CD8-positive, alpha-beta memory T cell (primary cell): ENCODE data around the gene SIX2. TPM values are rescaled to one million over a fixed set of nuclear protein-coding genes. Genes with fewer than 3 reads are reported as not detected.

ENCODE experiments used
- CTCF ChIA-PET: fragments of 350-600 bp; sonication (Branson Sonifier 250); formaldehyde crosslinking; loops from one replicate; lab custom pipeline; 2021; ENCODE audit warnings: antibody characterized with exemption; lab: Charles Lee
- POLR2A ChIA-PET: fragments of 350-600 bp; sonication (Branson Sonifier 250); formaldehyde crosslinking; loops from one replicate; lab custom pipeline; 2021; ENCODE audit warnings: antibody characterized with exemption; lab: Charles Lee
- DNase-seq, 5 donors: peaks; one replicate each; pipeline versions ENCODE4 v3.0.0 to v3.0.0-alpha.2; 2020 to 2022; ENCODE audit warnings: mixed read lengths in 1 of 5
- H3K27ac ChIP-seq: one replicate; pipeline ENCODE4 v1.7.0; 2013; ENCODE audit warnings: low read depth, mild to moderate bottlenecking, low read length, moderate library complexity
- H3K27me3 ChIP-seq: 2 replicates; pipeline ENCODE4 v1.7.0; 2013; ENCODE audit warnings: low read length, mild to moderate bottlenecking; ENCODE audit not compliant: insufficient read depth, poor library complexity, severe bottlenecking
- H3K36me3 ChIP-seq: 2 replicates; pipeline ENCODE4 v1.7.0; 2013; ENCODE audit warnings: mild to moderate bottlenecking, low read length, moderate library complexity; ENCODE audit not compliant: insufficient read depth
- H3K4me1 ChIP-seq: 2 replicates; pipeline ENCODE4 v1.7.0; 2013; ENCODE audit warnings: mild to moderate bottlenecking, low read length, moderate library complexity; ENCODE audit not compliant: insufficient read depth
- H3K4me3 ChIP-seq: 2 replicates; pipeline ENCODE4 v1.7.0; 2013; ENCODE audit warnings: mild to moderate bottlenecking, low read length
- H3K9me3 ChIP-seq: 2 replicates; pipeline ENCODE4 v1.7.0; 2013; ENCODE audit warnings: mild to moderate bottlenecking, low read length
- H3K27ac Mint-ChIP-seq, 8 donors: one replicate each; pipeline ENCODE4 v1.8.0; 2020 to 2021; ENCODE audit warnings: mixed read lengths in 8 of 8, mild to moderate bottlenecking in 6 of 8, inconsistent platforms in 3 of 8, moderate library complexity in 3 of 8
- H3K27me3 Mint-ChIP-seq, 2 donors: one replicate each; pipeline ENCODE4 v1.8.0; 2020 to 2021; ENCODE audit warnings: mixed read lengths in 2 of 2, mild to moderate bottlenecking in 1 of 2, moderate library complexity in 1 of 2
- H3K36me3 Mint-ChIP-seq, 3 donors: one replicate each; pipeline ENCODE4 v1.8.0; 2020 to 2021; ENCODE audit warnings: mixed read lengths in 3 of 3, inconsistent platforms in 1 of 3, mild to moderate bottlenecking in 1 of 3
- H3K4me1 Mint-ChIP-seq, 3 donors: one replicate each; pipeline ENCODE4 v1.8.0; 2020 to 2021; ENCODE audit warnings: mixed read lengths in 3 of 3, inconsistent platforms in 1 of 3, mild to moderate bottlenecking in 1 of 3
- H3K4me3 Mint-ChIP-seq, 7 donors: one replicate each; pipeline ENCODE4 v1.8.0; 2020 to 2021; ENCODE audit warnings: mixed read lengths in 7 of 7, mild to moderate bottlenecking in 6 of 7, moderate library complexity in 4 of 7, inconsistent platforms in 2 of 7
- H3K9me3 Mint-ChIP-seq, 5 donors: one replicate each; pipeline ENCODE4 v1.8.0; 2020 to 2022; ENCODE audit warnings: mixed read lengths in 5 of 5, mild to moderate bottlenecking in 3 of 5, moderate library complexity in 2 of 5, inconsistent platforms in 1 of 5
- polyA plus RNA-seq: library from polyadenylated mRNA; unstranded; fragments of 300-500 nt; fragmentation: Illumina TruSeq; gene quantifications from one replicate; pipeline ENCODE4 v1.2.3, GENCODE V29; 2021
- total RNA-seq, 2 experiments: library from RNA; stranded (reverse); gene quantifications; one replicate each; pipeline ENCODE4 v1.2.3, GENCODE V29; 2021

Gene SIX2
- total and polyA plus RNA-seq, 3 experiments from 2014 or later: 0.09 TPM; not detected in 2

DNA sequence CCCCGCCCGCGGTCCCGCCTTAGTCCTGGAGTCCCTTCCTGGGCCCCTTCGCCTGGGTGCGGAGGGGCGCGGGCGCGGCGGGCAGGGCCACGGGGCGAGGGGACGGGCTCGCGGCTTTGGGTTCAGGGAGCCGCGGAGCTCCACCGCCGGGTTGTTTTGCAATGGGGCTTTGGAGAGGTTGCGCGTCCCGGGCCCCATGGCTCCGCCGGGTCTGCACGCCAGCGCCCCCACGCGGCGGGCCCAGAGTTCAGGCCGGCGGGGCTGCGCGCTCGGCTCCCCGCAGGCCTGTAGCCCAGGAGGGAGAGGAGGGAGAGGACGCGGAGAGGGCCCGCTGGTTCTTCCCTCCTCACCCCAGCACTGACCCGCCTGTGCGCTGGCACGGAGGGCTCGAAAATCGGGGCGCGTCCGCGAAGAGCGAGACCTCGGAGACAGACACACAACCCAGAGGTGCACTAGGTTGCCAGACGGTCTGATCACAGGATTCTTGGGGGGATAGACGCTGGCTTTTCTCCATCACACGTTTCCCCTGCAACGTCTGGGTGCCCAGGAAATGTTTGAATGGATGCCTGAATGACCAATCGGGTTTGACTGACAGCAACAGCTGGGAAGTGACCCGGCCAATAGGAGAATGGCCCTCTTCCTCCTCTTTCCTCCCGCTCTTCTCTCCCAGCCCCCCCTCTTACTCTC is 4.9 kb upstream of the SIX2 start:
- H3K27ac ChIP-seq: no peak overlapping the region
- ChIA-PET POLR2A (no interaction called here), CTCF (no interaction called here)
- H3K4me1 ChIP-seq: no peaks in the 10 kb centered on the region
- no peaks in the 10 kb centered on the region for H3K9me3 Mint-ChIP-seq
- no peaks in the 10 kb centered on the region for H3K9me3 ChIP-seq
- H3K27me3 ChIP-seq: peaks cover 16% of the 10 kb centered on the region
- H3K4me3 Mint-ChIP-seq: peak overlapping the region in 5 of 7 donors; percentile 19 to 61 (median 33)
- no peak overlapping the region for H3K27ac Mint-ChIP-seq
- H3K4me3 ChIP-seq: no peak overlapping the region
- peaks cover 9 to 35% (median 10%) of the 10 kb centered on the region in 3 donors for H3K4me1 Mint-ChIP-seq
- DNase-seq: no peak
- no peaks in the 10 kb centered on the region for H3K36me3 Mint-ChIP-seq
- peaks cover 52 to 71% of the 10 kb centered on the region in 2 donors for H3K27me3 Mint-ChIP-seq
- H3K36me3 ChIP-seq: no peaks in the 10 kb centered on the region

DNA sequence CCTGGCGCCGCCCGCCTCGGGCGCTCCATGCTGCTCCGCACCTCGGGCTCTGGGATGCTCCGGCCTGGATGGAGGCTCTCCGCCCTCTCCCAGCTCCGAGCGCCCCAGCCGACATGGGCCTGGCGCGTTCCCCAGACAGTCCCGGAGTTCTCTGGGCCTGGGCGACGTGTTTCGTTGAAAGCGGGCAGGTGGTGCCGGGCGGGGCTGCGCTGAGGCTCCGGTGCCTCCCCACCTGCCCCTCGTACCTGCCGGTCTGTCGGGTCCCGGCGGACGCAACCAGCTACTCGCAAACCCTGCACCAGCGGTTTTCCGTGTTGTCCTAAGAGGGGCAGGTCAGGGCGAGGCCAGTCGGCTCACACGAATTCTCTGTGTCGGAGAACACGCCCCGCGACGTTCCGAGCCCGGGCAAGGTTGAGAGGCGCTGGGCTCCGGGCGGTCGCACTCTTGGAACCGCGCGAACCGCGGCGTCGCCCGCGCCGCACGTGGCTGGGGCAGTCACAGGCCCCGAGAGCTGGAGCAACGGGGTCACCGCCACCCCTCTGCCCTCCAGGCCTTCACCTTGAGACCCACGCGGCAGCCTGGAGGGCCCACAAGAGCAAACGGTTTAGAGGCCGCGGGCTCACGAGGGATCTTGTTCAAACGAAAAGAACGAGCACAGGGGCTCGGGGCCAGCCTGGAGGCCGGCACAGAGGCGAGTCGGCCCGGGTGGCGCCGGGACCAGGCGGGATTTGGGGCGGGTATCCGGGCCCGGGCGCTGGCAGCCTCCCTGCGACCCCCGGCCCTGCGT is 4.2 kb upstream of the SIX2 start:
- Histone ChIP-seq H3K27ac (no peak overlapping the region), H3K9me3 (no peaks in the 10 kb centered on the region), H3K4me3 (no peak overlapping the region), H3K4me1 (no peaks in the 10 kb centered on the region), H3K27me3 (peaks cover 16% of the 10 kb centered on the region), H3K36me3 (no peaks in the 10 kb centered on the region)
- ChIA-PET CTCF (interaction anchor here (1.3 kb wide), 1 partner anchor 12 kb away, joined by 3 read pairs; no protein-coding TSS in a partner anchor), POLR2A (no interaction called here)
- DNase-seq: no peak
- no peaks in the 10 kb centered on the region for H3K9me3 Mint-ChIP-seq
- no peak overlapping the region for H3K4me3 Mint-ChIP-seq
- peaks cover 56 to 69% of the 10 kb centered on the region in 2 donors for H3K27me3 Mint-ChIP-seq
- peaks cover 9 to 40% (median 10%) of the 10 kb centered on the region in 3 donors for H3K4me1 Mint-ChIP-seq
- no peaks in the 10 kb centered on the region for H3K36me3 Mint-ChIP-seq
- H3K27ac Mint-ChIP-seq: no peak overlapping the region

DNA sequence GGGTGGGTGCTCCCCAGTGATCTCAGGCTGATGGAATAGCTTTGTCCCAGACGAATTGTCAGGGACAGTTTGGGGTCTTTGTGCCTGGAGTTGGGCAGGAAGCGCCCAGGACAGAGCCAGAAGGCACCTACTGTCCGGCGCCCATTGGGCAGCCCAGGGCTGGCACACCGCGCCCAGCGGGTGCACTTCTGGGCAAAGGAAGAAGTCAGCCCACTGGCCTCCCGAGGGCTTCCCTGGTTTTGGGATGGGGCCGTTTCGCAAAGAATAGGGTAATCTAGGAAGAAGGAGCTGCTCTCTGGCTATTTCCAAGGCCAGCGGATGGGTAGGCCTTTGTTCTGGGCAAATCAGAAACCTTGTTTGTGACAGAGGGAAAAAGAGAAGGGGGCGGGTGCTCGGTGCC is 3.5 kb upstream of the SIX2 start:
- Mint-ChIP-seq H3K36me3 (no peaks in the 10 kb centered on the region), H3K4me1 (peaks cover 9 to 44% (median 13%) of the 10 kb centered on the region in 3 donors), H3K4me3 (peak overlapping the region in 3 of 7 donors; percentile 20 to 49 (median 45)), H3K27me3 (peaks cover 60 to 73% of the 10 kb centered on the region in 2 donors), H3K27ac (no peak overlapping the region), H3K9me3 (no peaks in the 10 kb centered on the region)
- Histone ChIP-seq H3K4me3 (no peak overlapping the region), H3K9me3 (no peaks in the 10 kb centered on the region), H3K36me3 (no peaks in the 10 kb centered on the region), H3K4me1 (no peaks in the 10 kb centered on the region), H3K27me3 (peaks cover 22% of the 10 kb centered on the region), H3K27ac (no peak overlapping the region)
- ChIA-PET CTCF (interaction anchor here (1.3 kb wide), 1 partner anchor 12 kb away, joined by 3 read pairs; no protein-coding TSS in a partner anchor), POLR2A (no interaction called here)
- no peak for DNase-seq

GRCh38 chr2:45011621-45012602 is 2.7 kb upstream of the SIX2 start:
- Histone ChIP-seq H3K36me3 (no peaks in the 10 kb centered on the region), H3K27me3 (peaks cover 27% of the 10 kb centered on the region), H3K27ac (no peak overlapping the region), H3K4me3 (no peak overlapping the region), H3K4me1 (no peaks in the 10 kb centered on the region), H3K9me3 (no peaks in the 10 kb centered on the region)
- no peak for DNase-seq
- Mint-ChIP-seq H3K4me3 (peak overlapping the region in 4 of 7 donors; percentile 8 to 52 (median 20)), H3K27me3 (peaks cover 59 to 71% of the 10 kb centered on the region in 2 donors), H3K4me1 (peaks cover 9 to 47% (median 13%) of the 10 kb centered on the region in 3 donors), H3K27ac (peak overlapping the region in 1 of 8 donors; percentile 10), H3K36me3 (no peaks in the 10 kb centered on the region), H3K9me3 (no peaks in the 10 kb centered on the region)
- CTCF ChIA-PET: interaction anchor here (1.3 kb wide), 1 partner anchor 13 kb away, joined by 3 read pairs; no protein-coding TSS in a partner anchor
- POLR2A ChIA-PET: no interaction called here

DNA sequence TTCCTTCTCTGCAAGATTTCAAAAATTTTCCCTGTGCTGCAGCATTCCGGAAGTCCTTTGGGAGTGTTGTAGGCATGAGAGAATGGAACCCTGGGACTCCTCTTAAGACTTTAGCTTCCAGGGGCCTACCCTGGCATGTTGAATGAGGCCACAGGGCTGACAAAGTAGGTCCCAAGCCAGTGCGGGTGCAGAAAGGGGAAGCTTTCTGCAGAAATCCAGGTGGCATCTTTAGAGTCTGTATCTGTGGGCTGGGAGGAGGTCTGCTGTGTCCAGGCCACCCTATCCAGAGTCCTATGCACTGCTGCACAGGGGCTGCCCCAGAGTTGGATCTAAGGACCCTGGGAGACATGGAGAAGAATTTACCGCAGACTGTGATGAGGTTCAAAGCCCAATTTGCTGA is 1.9 kb upstream of the SIX2 start:
- Histone ChIP-seq H3K27ac (no peak overlapping the region), H3K36me3 (no peaks in the 10 kb centered on the region), H3K9me3 (no peaks in the 10 kb centered on the region), H3K4me3 (no peak overlapping the region), H3K4me1 (no peaks in the 10 kb centered on the region), H3K27me3 (peaks cover 27% of the 10 kb centered on the region)
- peaks cover 14 to 54% (median 16%) of the 10 kb centered on the region in 3 donors for H3K4me1 Mint-ChIP-seq
- peak overlapping the region in 3 of 7 donors; percentile 5 to 55 (median 26) for H3K4me3 Mint-ChIP-seq
- CTCF ChIA-PET: no interaction called here
- H3K36me3 Mint-ChIP-seq: no peaks in the 10 kb centered on the region
- peaks cover 61 to 72% of the 10 kb centered on the region in 2 donors for H3K27me3 Mint-ChIP-seq
- POLR2A ChIA-PET: no interaction called here
- no peaks in the 10 kb centered on the region for H3K9me3 Mint-ChIP-seq
- peak overlapping the region in 1 of 8 donors; percentile 77 for H3K27ac Mint-ChIP-seq
- DNase-seq: no peak

- H3K4me3 Mint-ChIP-seq: peak overlapping the region in 4 of 7 donors; percentile 5 to 55 (median 38)
- CTCF ChIA-PET: no interaction called here
- H3K27me3 Mint-ChIP-seq: peaks cover 59 to 72% of the 10 kb centered on the region in 2 donors
- POLR2A ChIA-PET: no interaction called here
- peaks cover 16 to 58% (median 19%) of the 10 kb centered on the region in 3 donors for H3K4me1 Mint-ChIP-seq
- H3K9me3 Mint-ChIP-seq: no peaks in the 10 kb centered on the region
- H3K4me3 ChIP-seq: no peak overlapping the region
- H3K9me3 ChIP-seq: no peaks in the 10 kb centered on the region
- H3K27ac ChIP-seq: no peak overlapping the region
- DNase-seq: no peak
- H3K27ac Mint-ChIP-seq: no peak overlapping the region
- peaks cover 32% of the 10 kb centered on the region for H3K27me3 ChIP-seq
- no peaks in the 10 kb centered on the region for H3K36me3 ChIP-seq
- H3K36me3 Mint-ChIP-seq: no peaks in the 10 kb centered on the region
- no peaks in the 10 kb centered on the region for H3K4me1 ChIP-seq
These were observed 1.4 kb upstream of the SIX2 start for GRCh38 chr2:45010702-45011012.

GRCh38 chr2:45009928-45010701 is 863 bp upstream of the SIX2 start:
- Mint-ChIP-seq H3K27me3 (peaks cover 60 to 72% of the 10 kb centered on the region in 2 donors), H3K9me3 (no peaks in the 10 kb centered on the region), H3K4me1 (peaks cover 20 to 64% (median 21%) of the 10 kb centered on the region in 3 donors), H3K4me3 (peak overlapping the region in 6 of 7 donors; percentile 5 to 77 (median 41)), H3K36me3 (no peaks in the 10 kb centered on the region), H3K27ac (no peak overlapping the region)
- ChIA-PET CTCF (no interaction called here), POLR2A (no interaction called here)
- Histone ChIP-seq H3K36me3 (no peaks in the 10 kb centered on the region), H3K4me3 (no peak overlapping the region), H3K9me3 (no peaks in the 10 kb centered on the region), H3K27ac (no peak overlapping the region), H3K27me3 (peaks cover 35% of the 10 kb centered on the region), H3K4me1 (no peaks in the 10 kb centered on the region)
- DNase-seq: no peak
